OCI-LY1 (cell line): Measurements from ENCODE around the gene INPP5B.
"Not testable (repeated sequence)": the region's sequence is repeated elsewhere in the genome, so short reads cannot be mapped to it uniquely, and the experiment has no call there.

ENCODE experiments used
- CTCF ChIP-seq: fragments of 200-600 bp; sonication (generic), shearing (Covaris generic); IDR thresholded peaks from 2 replicates; pipeline ENCODE4 v1.5.1; 2017; ENCODE audit warnings: mild to moderate bottlenecking, antibody characterized with exemption, low read length, moderate library complexity, mixed read lengths
- EZH2 ChIP-seq: fragments of 200-600 bp; sonication (generic), shearing (Covaris generic); IDR thresholded peaks from 2 replicates; pipeline ENCODE4 v1.8.0; 2017; ENCODE audit warnings: borderline replicate concordance, mixed run types, mild to moderate bottlenecking, antibody characterized with exemption, low read length, moderate library complexity, mixed read lengths

- not testable (repeated sequence) for TF ChIP-seq CTCF, EZH2
Measured at GRCh38 chr1:37936760-37937159, 10.1 kb downstream of the INPP5B start.
